Sigmoid colon (tissue), 7 donors: Measurements from ENCODE around the gene C9. TPM values are rescaled to one million over a fixed set of nuclear protein-coding genes. Genes with fewer than 3 reads are reported as not detected.

Source experiments
- DNase-seq: peaks from one replicate; pipeline ENCODE4 v3.0.0-alpha.2; 2019
- H3K27ac ChIP-seq, 4 donors: fragments of 200-600 bp; sonication (generic); one replicate each; pipeline ENCODE4 v1.5.1; 2016 to 2019; ENCODE audit warnings: mild to moderate bottlenecking in 1 of 4
- H3K27me3 ChIP-seq, 3 donors: fragments of 200-600 bp; sonication (generic); one replicate each; pipeline ENCODE4 v1.5.1; 2019; ENCODE audit warnings: mild to moderate bottlenecking in 1 of 3
- H3K36me3 ChIP-seq, 4 donors: fragments of 200-600 bp; sonication (generic); one replicate each; pipeline ENCODE4 v1.5.1; 2016 to 2019
- H3K4me1 ChIP-seq, 4 donors: fragments of 200-600 bp; sonication (generic); one replicate each; pipeline ENCODE4 v1.5.1; 2017 to 2019
- H3K4me3 ChIP-seq, 4 donors: fragments of 200-600 bp; sonication (generic); one replicate each; pipeline ENCODE4 v1.5.1; 2017 to 2019; ENCODE audit warnings: mild to moderate bottlenecking in 2 of 4, moderate library complexity in 1 of 4
- H3K9me3 ChIP-seq, 4 donors: fragments of 200-600 bp in 3 of 4; sonication (generic) in 3 of 4; one replicate each; pipeline versions ENCODE4 v1.5.1 to v1.6.1; 2013 to 2019
- EP300 ChIP-seq, 4 donors: sonication (generic); formaldehyde crosslinking; IDR thresholded peaks; one replicate each; pipeline ENCODE4 v1.6.1; 2017; ENCODE audit warnings: antibody characterized with exemption in 4 of 4
- POLR2A ChIP-seq, 2 donors: fragments of 450-650 bp; IDR thresholded peaks; one replicate each; pipeline ENCODE4 v1.6.1; 2016; ENCODE audit warnings: antibody characterized with exemption in 2 of 2, mild to moderate bottlenecking in 2 of 2, moderate library complexity in 2 of 2
- POLR2AphosphoS5 ChIP-seq, 4 donors: sonication (generic); formaldehyde crosslinking; IDR thresholded peaks; one replicate each; pipeline ENCODE4 v1.6.1; 2017; ENCODE audit warnings: antibody characterized with exemption in 4 of 4
- WGBS, 2 donors: extraction: QIAGEN DNeasy Blood & Tissue Kit; methylation state at CpG; one replicate each; pipeline ENCODE4 v1.1.7; 2013; 5-methylcytosine and 5-hydroxymethylcytosine counted together
- intact Hi-C: fragments of 100-400 bp; cut with DNase I; formaldehyde crosslinking; loops from one replicate; pipeline ENCODE4 v1.15.1; 2023
- polyA plus RNA-seq, 3 donors: library from polyadenylated mRNA; stranded (reverse); fragments of 200-250 nt; gene quantifications; one replicate each; pipeline ENCODE4 v1.2.3, GENCODE V29; 2013
- total RNA-seq, 4 donors: library from RNA; depleted of rRNA; stranded (reverse); fragments of >200 nt; gene quantifications; one replicate each; pipeline ENCODE4 v1.1.0, GENCODE V29; 2016
- TF ChIP-seq, protein P1 (sequence below), 4 experiments: fragments of 450-650 bp in 3 of 4; fragments of 200-600 bp in 1 of 4; IDR thresholded peaks; one replicate each; pipeline ENCODE4 v1.5.1; 2016 to 2019; ENCODE audit warnings: antibody characterized with exemption in 4 of 4, mild to moderate bottlenecking in 3 of 4, moderate library complexity in 2 of 4
- donor health status: healthy with polysubstance abuse.
- donor health status: Bipolar disorder and iron deficiency.
- donor health status: healthy.

C9 gene
- total and polyA plus RNA-seq, 7 donors, result 0.06 TPM; not detected in 6

DNA sequence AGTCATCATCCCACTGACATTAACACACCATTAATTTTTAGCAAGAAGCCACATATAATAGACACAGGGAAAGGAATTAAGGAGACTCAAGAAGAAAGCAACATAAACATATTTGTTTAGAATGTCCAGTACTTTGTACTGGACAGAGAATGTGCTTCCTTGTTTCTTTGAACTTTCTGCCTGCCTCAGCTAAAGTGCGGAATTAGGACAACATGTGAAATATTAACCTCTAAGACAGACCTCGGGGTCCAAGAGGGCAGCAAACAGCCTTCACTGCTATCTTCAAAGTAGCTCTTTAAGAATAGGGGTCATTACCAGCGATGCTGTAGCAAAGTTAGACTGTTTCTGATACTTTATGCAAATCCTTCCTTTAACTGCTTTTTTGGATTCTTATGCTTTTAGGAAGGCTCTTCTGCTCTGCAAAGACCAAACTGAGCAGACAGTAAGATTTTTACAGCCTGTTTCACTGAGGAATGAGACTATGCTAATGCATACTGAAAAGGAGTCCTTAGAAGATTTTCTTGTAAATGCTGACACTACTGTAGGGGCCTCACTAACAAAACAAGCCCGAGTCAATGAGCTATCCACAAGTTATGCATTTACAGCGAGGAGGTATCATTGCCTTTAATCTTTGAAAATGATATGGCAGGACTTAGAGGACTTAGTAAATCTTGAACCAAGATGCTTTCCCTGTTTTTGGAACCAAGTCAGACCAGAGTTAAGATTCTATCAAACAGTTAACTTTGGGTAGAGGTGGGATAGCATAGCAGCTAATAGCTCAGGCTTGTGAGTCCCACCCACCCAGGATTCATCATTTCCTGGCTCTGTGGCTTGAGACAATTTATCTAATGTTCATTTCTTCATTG lies 36.7 kb upstream of the C9 start:
- Histone ChIP-seq H3K4me3 (no peak overlapping the region), H3K4me1 (peaks cover 0 to 68% (median 40%) of the 10 kb centered on the region in 4 donors), H3K36me3 (no peaks in the 10 kb centered on the region), H3K27me3 (no peaks in the 10 kb centered on the region), H3K9me3 (no peaks in the 10 kb centered on the region), H3K27ac (peak overlapping the region; percentile 48 to 87 (median 80))
- no peak for DNase-seq
- intact Hi-C loops, result no loop called here
- TF ChIP-seq POLR2AphosphoS5 (IDR thresholded peaks at IDR 0.05) (no peak), POLR2A (IDR thresholded peaks at IDR 0.05) (no peak), EP300 (IDR thresholded peaks at IDR 0.05) (no peak)
- TF ChIP-seq, protein P1, sequence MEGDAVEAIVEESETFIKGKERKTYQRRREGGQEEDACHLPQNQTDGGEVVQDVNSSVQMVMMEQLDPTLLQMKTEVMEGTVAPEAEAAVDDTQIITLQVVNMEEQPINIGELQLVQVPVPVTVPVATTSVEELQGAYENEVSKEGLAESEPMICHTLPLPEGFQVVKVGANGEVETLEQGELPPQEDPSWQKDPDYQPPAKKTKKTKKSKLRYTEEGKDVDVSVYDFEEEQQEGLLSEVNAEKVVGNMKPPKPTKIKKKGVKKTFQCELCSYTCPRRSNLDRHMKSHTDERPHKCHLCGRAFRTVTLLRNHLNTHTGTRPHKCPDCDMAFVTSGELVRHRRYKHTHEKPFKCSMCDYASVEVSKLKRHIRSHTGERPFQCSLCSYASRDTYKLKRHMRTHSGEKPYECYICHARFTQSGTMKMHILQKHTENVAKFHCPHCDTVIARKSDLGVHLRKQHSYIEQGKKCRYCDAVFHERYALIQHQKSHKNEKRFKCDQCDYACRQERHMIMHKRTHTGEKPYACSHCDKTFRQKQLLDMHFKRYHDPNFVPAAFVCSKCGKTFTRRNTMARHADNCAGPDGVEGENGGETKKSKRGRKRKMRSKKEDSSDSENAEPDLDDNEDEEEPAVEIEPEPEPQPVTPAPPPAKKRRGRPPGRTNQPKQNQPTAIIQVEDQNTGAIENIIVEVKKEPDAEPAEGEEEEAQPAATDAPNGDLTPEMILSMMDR (IDR thresholded peaks at IDR 0.05), result no peak
- 12 to 47% methylated on average over 5 of the region's 5 CpGs for WGBS, 2 donors

DNA sequence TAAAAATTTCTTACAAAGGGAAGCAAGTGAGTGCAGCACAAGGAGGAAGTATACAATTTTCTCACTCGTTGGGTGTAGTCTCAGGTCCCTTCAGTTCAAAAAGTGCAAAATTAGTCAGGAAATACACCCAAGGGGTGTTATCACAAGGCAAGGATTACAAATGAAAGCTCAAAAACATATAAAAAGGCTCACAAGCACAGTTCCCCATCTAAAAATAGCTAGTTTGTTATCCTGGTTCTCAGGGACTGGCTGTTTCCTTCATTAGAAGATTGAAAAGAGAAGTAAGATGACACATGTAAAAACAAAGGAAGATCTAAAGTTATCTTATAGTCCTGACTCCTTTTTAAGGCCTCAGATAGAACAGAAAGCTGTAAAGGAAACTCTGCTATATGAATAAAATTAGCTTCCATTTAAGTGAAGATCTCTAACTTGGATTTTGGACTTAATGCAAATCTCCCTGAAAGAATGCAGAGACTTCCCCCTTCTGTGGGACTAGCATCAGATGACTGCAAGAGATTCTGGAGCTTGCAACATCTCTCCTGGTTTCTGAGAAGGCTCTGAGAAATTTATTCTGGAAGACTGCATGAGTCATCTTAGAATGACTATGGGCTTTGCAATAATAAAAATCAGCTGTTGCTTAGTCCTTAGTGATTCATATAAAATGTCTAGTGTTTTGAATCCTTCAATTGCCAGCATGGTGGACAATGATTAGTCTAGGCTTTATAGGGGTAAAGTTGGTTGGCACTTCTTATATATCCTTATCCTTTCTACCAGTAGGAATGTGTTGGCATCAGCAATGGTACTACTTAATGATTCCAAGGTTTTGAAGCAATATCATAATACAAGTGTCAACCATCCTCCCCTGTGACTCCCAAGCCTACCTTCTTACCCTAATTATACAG lies 35.1 kb upstream of the C9 start:
- Histone ChIP-seq H3K9me3 (no peaks in the 10 kb centered on the region), H3K4me3 (no peak overlapping the region), H3K36me3 (no peaks in the 10 kb centered on the region), H3K4me1 (peaks cover 0 to 64% (median 38%) of the 10 kb centered on the region in 4 donors), H3K27ac (peak overlapping the region; percentile 55 to 87 (median 80)), H3K27me3 (no peaks in the 10 kb centered on the region)
- TF ChIP-seq POLR2A (IDR thresholded peaks at IDR 0.05) (no peak), EP300 (IDR thresholded peaks at IDR 0.05) (peak in 2 of 4 donors; percentile 53 to 77), POLR2AphosphoS5 (IDR thresholded peaks at IDR 0.05) (peak; percentile 44 to 84 (median 58))
- intact Hi-C loops, result no loop called here
- peak; percentile 73 for DNase-seq
- 29 to 59% methylated on average over 1 of the region's 1 CpG for WGBS, 2 donors

DNA sequence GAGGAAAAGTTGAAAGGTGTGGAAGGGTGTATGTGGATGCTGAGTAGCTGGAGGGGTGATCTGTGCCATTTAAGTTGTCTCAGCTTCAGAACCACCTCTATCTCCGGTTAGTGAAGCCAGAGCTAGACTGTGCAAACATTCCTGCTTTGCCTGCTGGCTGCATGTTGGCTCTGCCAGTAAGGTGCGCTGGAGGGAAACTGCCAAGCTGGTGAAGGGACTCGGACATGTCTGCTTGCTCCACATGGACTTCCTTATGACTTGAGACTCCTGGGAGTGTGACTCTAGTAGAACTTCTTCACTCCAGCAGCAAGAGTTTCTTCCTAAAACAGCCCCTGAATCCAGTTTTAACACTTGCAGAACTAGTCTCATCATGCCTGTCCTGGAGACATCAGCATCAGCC lies 32.5 kb upstream of the C9 start:
- no peak for DNase-seq
- intact Hi-C loops, result no loop called here
- no peaks in the 10 kb centered on the region for H3K27me3 ChIP-seq
- H3K36me3 ChIP-seq, result peaks cover 0 to 22% (median 8%) of the 10 kb centered on the region in 4 donors
- no peaks in the 10 kb centered on the region for H3K9me3 ChIP-seq
- 81 to 91% methylated on average over 3 of the region's 3 CpGs for WGBS, 2 donors
- TF ChIP-seq POLR2A (IDR thresholded peaks at IDR 0.05) (no peak), EP300 (IDR thresholded peaks at IDR 0.05) (no peak), POLR2AphosphoS5 (IDR thresholded peaks at IDR 0.05) (no peak)
- TF ChIP-seq, protein P1 (IDR thresholded peaks at IDR 0.05), result no peak
- H3K4me3 ChIP-seq, result no peak overlapping the region
- H3K4me1 ChIP-seq, result peaks cover 0 to 58% (median 38%) of the 10 kb centered on the region in 4 donors
- peak overlapping the region in 1 of 4 donors; percentile 11 for H3K27ac ChIP-seq

DNA sequence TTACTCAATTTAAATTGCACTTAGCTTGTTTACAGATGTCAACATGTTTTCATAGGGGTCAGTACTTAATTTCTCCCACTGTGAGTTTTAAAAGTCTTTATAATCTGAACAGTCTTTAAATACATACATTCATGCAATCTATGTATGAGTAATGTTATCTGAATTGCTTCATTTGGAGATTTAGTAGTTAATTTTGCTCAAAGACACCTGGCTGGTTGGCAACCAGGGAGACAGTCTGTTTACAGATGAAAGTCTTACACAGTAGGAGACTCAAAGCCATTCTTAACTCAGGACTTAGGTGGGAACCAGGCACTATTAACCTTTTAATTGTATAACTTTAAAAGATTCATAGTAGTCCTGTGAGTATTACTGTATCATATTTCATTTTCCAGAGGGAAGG lies 31.2 kb upstream of the C9 start:
- TF ChIP-seq, protein P1 (IDR thresholded peaks at IDR 0.05), result no peak
- TF ChIP-seq POLR2A (IDR thresholded peaks at IDR 0.05), result no peak
- no peak for TF ChIP-seq EP300 (IDR thresholded peaks at IDR 0.05)
- TF ChIP-seq POLR2AphosphoS5 (IDR thresholded peaks at IDR 0.05), result no peak
- Histone ChIP-seq H3K27me3 (no peaks in the 10 kb centered on the region), H3K4me1 (peaks cover 0 to 45% (median 28%) of the 10 kb centered on the region in 4 donors), H3K4me3 (no peak overlapping the region), H3K27ac (peak overlapping the region in 2 of 4 donors; percentile 3 to 12), H3K9me3 (no peaks in the 10 kb centered on the region), H3K36me3 (peaks cover 0 to 34% (median 15%) of the 10 kb centered on the region in 4 donors)
- intact Hi-C loops, result no loop called here
- DNase-seq, result no peak
